HAP-1 (cell line): ENCODE results near the gene SUN1.

Experiments used
- DNase-seq, 2 experiments: peaks; one replicate each; pipeline ENCODE4 v3.0.0-alpha.2; 2016 to 2020; ENCODE audit warnings: low spot score in 2 of 2
- H3K27me3 ChIP-seq: fragments of 250-450 bp; sonication (Bioruptor Pico); 2 replicates; pipeline ENCODE4 v1.5.1; 2020; ENCODE audit warnings: low read depth, mild to moderate bottlenecking, moderate library complexity
- H3K36me3 ChIP-seq: fragments of 250-450 bp; sonication (Bioruptor Pico); replicated peaks from 2 replicates; pipeline ENCODE4 v1.5.1; 2020; ENCODE audit warnings: mild to moderate bottlenecking
- H3K4me1 ChIP-seq: fragments of 250-450 bp; sonication (Bioruptor Pico); 2 replicates; pipeline ENCODE4 v1.5.1; 2020; ENCODE audit warnings: mild to moderate bottlenecking
- H3K4me3 ChIP-seq: fragments of 250-450 bp; sonication (Bioruptor Pico); 2 replicates; pipeline ENCODE4 v1.5.1; 2020; ENCODE audit warnings: mild to moderate bottlenecking, moderate library complexity
- H3K9me3 ChIP-seq: fragments of 250-450 bp; sonication (Bioruptor Pico); 2 replicates; pipeline ENCODE4 v1.5.1; 2020; ENCODE audit warnings: mild to moderate bottlenecking, moderate library complexity
- in situ Hi-C: fragments of 300-500 bp; cut with MboI; formaldehyde crosslinking; loops from 3 replicates; pipeline ENCODE4 v1.14.3; 2020; ENCODE audit warnings: low sequenced_read_pairs, inconsistent platforms, mixed read lengths

SUN1 gene

GRCh38 chr7:818031-818699 is 14.1 kb upstream of the SUN1 start:
- Histone ChIP-seq H3K9me3 (no peaks in the 10 kb centered on the region), H3K36me3 (no peaks in the 10 kb centered on the region; the same call in 1 of the 2 replicates), H3K27me3 (no peaks in the 10 kb centered on the region), H3K4me1 (peaks cover 5% of the 10 kb centered on the region), H3K4me3 (no peak overlapping the region)
- in situ Hi-C loops, result no loop called here
- no peak for DNase-seq

GRCh38 chr7:820341-820740 is 11.9 kb upstream of the SUN1 start:
- H3K27me3 ChIP-seq, result no peaks in the 10 kb centered on the region
- no peaks in the 10 kb centered on the region for H3K9me3 ChIP-seq
- H3K4me3 ChIP-seq, result no peak overlapping the region
- in situ Hi-C loops, result no loop called here
- H3K4me1 ChIP-seq, result peaks cover 5% of the 10 kb centered on the region
- H3K36me3 ChIP-seq, result no peaks in the 10 kb centered on the region; the same call in 1 of the 2 replicates
- DNase-seq, result no peak

- no peak for DNase-seq
- in situ Hi-C loops, result no loop called here
These were observed 10.6 kb upstream of the SUN1 start for GRCh38 chr7:821688-822087.

GRCh38 chr7:822692-823276 is 9.5 kb upstream of the SUN1 start:
- Histone ChIP-seq H3K27me3 (no peaks in the 10 kb centered on the region), H3K4me1 (peaks cover 3% of the 10 kb centered on the region), H3K9me3 (no peaks in the 10 kb centered on the region), H3K4me3 (no peak overlapping the region), H3K36me3 (no peaks in the 10 kb centered on the region; the same call in 1 of the 2 replicates)
- no peak for DNase-seq
- in situ Hi-C loops, result no loop called here

More at GRCh38 chr7:821688-822087, 10.6 kb upstream of the SUN1 start:
- Histone ChIP-seq H3K4me3 (no peak overlapping the region), H3K36me3 (no peaks in the 10 kb centered on the region; the same call in 1 of the 2 replicates), H3K4me1 (peaks cover 5% of the 10 kb centered on the region), H3K9me3 (no peaks in the 10 kb centered on the region), H3K27me3 (no peaks in the 10 kb centered on the region)

- no peaks in the 10 kb centered on the region for H3K9me3 ChIP-seq
- no peaks in the 10 kb centered on the region; the same call in 1 of the 2 replicates for H3K36me3 ChIP-seq
- DNase-seq, result no peak
- no peak overlapping the region for H3K4me3 ChIP-seq
- H3K27me3 ChIP-seq, result no peaks in the 10 kb centered on the region
- no peaks in the 10 kb centered on the region for H3K4me1 ChIP-seq
- in situ Hi-C loops, result no loop called here
These were observed 8.6 kb upstream of the SUN1 start for GRCh38 chr7:823649-824048.

- Histone ChIP-seq H3K4me1 (no peaks in the 10 kb centered on the region), H3K27me3 (no peaks in the 10 kb centered on the region), H3K36me3 (no peaks in the 10 kb centered on the region; the same call in 1 of the 2 replicates), H3K4me3 (no peak overlapping the region), H3K9me3 (no peaks in the 10 kb centered on the region)
- in situ Hi-C loops, result no loop called here
- DNase-seq, result no peak
These were observed 8.2 kb upstream of the SUN1 start for GRCh38 chr7:824081-824480.

GRCh38 chr7:824664-825063 is 7.6 kb upstream of the SUN1 start:
- in situ Hi-C loops, result no loop called here
- H3K27me3 ChIP-seq, result no peaks in the 10 kb centered on the region
- DNase-seq, result no peak
- no peaks in the 10 kb centered on the region for H3K9me3 ChIP-seq
- H3K4me3 ChIP-seq, result no peak overlapping the region
- no peaks in the 10 kb centered on the region for H3K4me1 ChIP-seq
- H3K36me3 ChIP-seq, result no peaks in the 10 kb centered on the region; the same call in 1 of the 2 replicates

GRCh38 chr7:825386-825785 is 6.9 kb upstream of the SUN1 start:
- Histone ChIP-seq H3K36me3 (no peaks in the 10 kb centered on the region; the same call in 1 of the 2 replicates), H3K4me3 (no peak overlapping the region), H3K9me3 (no peaks in the 10 kb centered on the region), H3K4me1 (no peaks in the 10 kb centered on the region), H3K27me3 (no peaks in the 10 kb centered on the region)
- DNase-seq, result no peak
- in situ Hi-C loops, result no loop called here

GRCh38 chr7:826230-826917 is 5.9 kb upstream of the SUN1 start:
- H3K4me3 ChIP-seq, result no peak overlapping the region
- no peaks in the 10 kb centered on the region for H3K4me1 ChIP-seq
- H3K36me3 ChIP-seq, result no peaks in the 10 kb centered on the region
- DNase-seq, result no peak
- in situ Hi-C loops, result no loop called here
- no peaks in the 10 kb centered on the region for H3K27me3 ChIP-seq
- no peaks in the 10 kb centered on the region for H3K9me3 ChIP-seq

GRCh38 chr7:828793-829561 is 3.3 kb upstream of the SUN1 start:
- no peak overlapping the region for H3K4me3 ChIP-seq
- H3K4me1 ChIP-seq, result peaks cover 4% of the 10 kb centered on the region; the same call in 1 of the 2 replicates
- in situ Hi-C loops, result no loop called here
- no peak for DNase-seq
- H3K27me3 ChIP-seq, result no peaks in the 10 kb centered on the region
- H3K9me3 ChIP-seq, result no peaks in the 10 kb centered on the region
- peaks cover 5% of the 10 kb centered on the region for H3K36me3 ChIP-seq

GRCh38 chr7:830069-830468 is 2.2 kb upstream of the SUN1 start:
- Histone ChIP-seq H3K36me3 (peaks cover 5% of the 10 kb centered on the region), H3K9me3 (no peaks in the 10 kb centered on the region), H3K27me3 (no peaks in the 10 kb centered on the region), H3K4me1 (peaks cover 4% of the 10 kb centered on the region; the same call in 1 of the 2 replicates), H3K4me3 (no peak overlapping the region)
- in situ Hi-C loops, result no loop called here
- DNase-seq, result no peak

GRCh38 chr7:831596-832166 is 595 bp upstream of the SUN1 start:
- Histone ChIP-seq H3K36me3 (peaks cover 8% of the 10 kb centered on the region), H3K27me3 (no peaks in the 10 kb centered on the region), H3K9me3 (no peaks in the 10 kb centered on the region), H3K4me3 (no peak overlapping the region), H3K4me1 (peaks cover 4% of the 10 kb centered on the region; the same call in 1 of the 2 replicates)
- in situ Hi-C loops, result no loop called here
- DNase-seq, result peak in 1 of 2 experiments; percentile 30

GRCh38 chr7:832968-833424 is 720 bp downstream of the SUN1 start:
- DNase-seq, result no peak
- Histone ChIP-seq H3K4me1 (peaks cover 4% of the 10 kb centered on the region; the same call in 1 of the 2 replicates), H3K27me3 (no peaks in the 10 kb centered on the region), H3K36me3 (peaks cover 15% of the 10 kb centered on the region), H3K4me3 (no peak overlapping the region), H3K9me3 (no peaks in the 10 kb centered on the region)
- in situ Hi-C loops, result no loop called here
